DND-41 (cell line): ENCODE measurements around the gene CXCL9.

Experiments
- CTCF ChIP-seq: IDR thresholded peaks from 2 replicates; pipeline ENCODE4 v1.5.1; 2012; ENCODE audit warnings: borderline replicate concordance, low read length, moderate library complexity, mild to moderate bottlenecking; ENCODE audit not compliant: poor library complexity, severe bottlenecking; ENCODE audit errors: extremely low read depth
- EZH2 ChIP-seq: IDR thresholded peaks from 3 replicates; pipeline ENCODE4 v1.6.1; 2012; ENCODE audit warnings: borderline replicate concordance, low read depth, mild to moderate bottlenecking, moderate library complexity, low read length, inconsistent platforms; ENCODE audit not compliant: severe bottlenecking

GRCh38 chr4:76002176-76002575 lies 5.1 kb downstream of the CXCL9 start:
- no peak for TF ChIP-seq CTCF
- TF ChIP-seq EZH2, result no peak
